22Rv1 (cell line): ENCODE measurements around the gene CELF4.

Experiments
- ZFX ChIP-seq: fragments of 450-650 bp; IDR thresholded peaks from 2 replicates; pipeline ENCODE4 v1.6.1; 2017; ENCODE audit warnings: antibody characterized with exemption, borderline replicate concordance
- TF ChIP-seq, protein P1 (sequence below): fragments of 450-650 bp; IDR thresholded peaks from 2 replicates; pipeline ENCODE4 v1.5.1; 2017; ENCODE audit warnings: mild to moderate bottlenecking

DNA sequence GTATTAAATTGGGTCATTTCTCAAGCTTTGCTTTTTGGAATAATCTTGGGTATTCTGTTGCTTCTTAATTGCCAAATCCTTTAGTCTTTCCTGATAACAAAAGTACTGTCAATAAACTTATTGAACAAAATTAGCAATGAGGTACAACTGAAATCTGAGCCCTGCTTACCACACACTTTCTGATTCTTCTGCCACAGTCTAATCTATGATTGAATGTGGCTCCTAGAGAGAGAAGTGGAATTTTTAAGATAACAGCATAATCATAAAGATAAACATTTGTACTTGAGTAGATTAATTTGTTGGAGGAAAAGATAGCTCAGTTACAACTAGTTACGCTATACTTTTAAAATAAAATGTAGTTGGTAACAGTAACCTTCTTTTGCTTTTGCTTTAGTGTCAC lies 354.8 kb downstream of the CELF4 start:
- TF ChIP-seq, protein P1, sequence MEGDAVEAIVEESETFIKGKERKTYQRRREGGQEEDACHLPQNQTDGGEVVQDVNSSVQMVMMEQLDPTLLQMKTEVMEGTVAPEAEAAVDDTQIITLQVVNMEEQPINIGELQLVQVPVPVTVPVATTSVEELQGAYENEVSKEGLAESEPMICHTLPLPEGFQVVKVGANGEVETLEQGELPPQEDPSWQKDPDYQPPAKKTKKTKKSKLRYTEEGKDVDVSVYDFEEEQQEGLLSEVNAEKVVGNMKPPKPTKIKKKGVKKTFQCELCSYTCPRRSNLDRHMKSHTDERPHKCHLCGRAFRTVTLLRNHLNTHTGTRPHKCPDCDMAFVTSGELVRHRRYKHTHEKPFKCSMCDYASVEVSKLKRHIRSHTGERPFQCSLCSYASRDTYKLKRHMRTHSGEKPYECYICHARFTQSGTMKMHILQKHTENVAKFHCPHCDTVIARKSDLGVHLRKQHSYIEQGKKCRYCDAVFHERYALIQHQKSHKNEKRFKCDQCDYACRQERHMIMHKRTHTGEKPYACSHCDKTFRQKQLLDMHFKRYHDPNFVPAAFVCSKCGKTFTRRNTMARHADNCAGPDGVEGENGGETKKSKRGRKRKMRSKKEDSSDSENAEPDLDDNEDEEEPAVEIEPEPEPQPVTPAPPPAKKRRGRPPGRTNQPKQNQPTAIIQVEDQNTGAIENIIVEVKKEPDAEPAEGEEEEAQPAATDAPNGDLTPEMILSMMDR, result no peak
- no peak for TF ChIP-seq ZFX
